ENCODE results near the gene RACK1. TPM values are rescaled to one million over a fixed set of nuclear protein-coding genes. Genes with fewer than 3 reads are reported as not detected.

RACK1 gene
- total and polyA plus RNA-seq, 2 of the 13 experiments (the other 11 are each of a cell fraction or from before 2014, with no cell fraction given): 2,514 to 6,141 TPM

DNA sequence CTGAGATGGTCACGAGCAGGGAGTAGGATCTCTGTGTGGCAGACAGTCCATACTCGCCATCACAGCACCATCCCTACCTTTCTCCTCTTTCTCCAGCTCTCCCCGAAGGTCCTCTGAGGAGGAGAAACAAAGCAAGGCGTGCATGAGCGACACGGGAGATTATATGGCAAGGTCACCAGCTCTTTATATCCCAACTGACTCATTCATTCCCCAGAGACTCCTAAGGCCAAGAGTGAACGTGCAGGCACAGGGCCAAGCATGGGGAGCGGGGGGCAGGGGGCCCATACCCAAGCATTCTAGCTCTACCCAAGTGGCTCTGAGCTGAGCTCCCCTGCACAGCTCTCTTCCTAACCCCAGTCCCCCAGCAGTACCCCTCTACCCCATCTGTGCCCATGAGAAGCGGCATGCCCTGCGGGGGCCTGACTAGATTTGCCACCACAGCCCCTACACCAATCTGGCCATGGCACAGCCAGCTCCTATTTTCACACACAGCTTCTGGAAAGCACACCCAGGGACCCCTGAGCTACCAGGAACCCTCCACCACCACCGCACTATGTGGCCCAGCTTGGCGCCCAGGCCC, 45.5 kb downstream of the RACK1 start:
- H3K9me3 ChIP-seq (ENCODE audit: low read length): no peaks in the 10 kb centered on the region
- no peak overlapping the region for H3K4me3 ChIP-seq (replicated peaks in 1 of 3; ENCODE audit: insufficient read depth in 1 of 3, low read depth in 2 of 3, low read length in 3 of 3)
- no peak overlapping the region for H3K9ac ChIP-seq (ENCODE audit: insufficient read depth, low read depth, low read length)
- H3K79me2 ChIP-seq (ENCODE audit: insufficient read depth, low read length): no peaks in the 10 kb centered on the region
- POLR2A ChIA-PET: no interaction called here
- H2AFZ ChIP-seq (ENCODE audit: low read length): no peak overlapping the region
- H4K20me1 ChIP-seq (ENCODE audit: insufficient read depth, low read length): no peaks in the 10 kb centered on the region
- ATAC-seq (no peak), DNase-seq (ENCODE audit: low spot score) (no peak), FAIRE-seq (no peak)
- intact Hi-C loops (cut with micrococcal nuclease; ENCODE audit: unreplicated experiment) (no loop called here), in situ Hi-C loops (cut with HindIII; ENCODE audit: extremely low pct_ligation_motif_present, low pct_unique_long_range_greater_than_20kb) (no loop called here)
- TF ChIP-seq ZNF878 (CRISPR knock-in tag; IDR thresholded peaks at IDR 0.05) (no peak), POLR2G (IDR thresholded peaks at IDR 0.05; ENCODE audit: low read depth, low read length) (no peak), TBP (CRISPR knock-in tag; IDR thresholded peaks at IDR 0.05) (no peak), ISX (CRISPR knock-in tag; conservative IDR thresholded peaks at IDR 0.05) (no peak), SIX4 (CRISPR knock-in tag; IDR thresholded peaks at IDR 0.05) (no peak), SIN3B (IDR thresholded peaks at IDR 0.05; ENCODE audit: low read length) (no peak), FOXA1 (IDR thresholded peaks at IDR 0.05) (no peak), FOXA1 (CRISPR knock-in tag; IDR thresholded peaks at IDR 0.05) (no peak), ZKSCAN8 (CRISPR knock-in tag; IDR thresholded peaks at IDR 0.05; ENCODE audit: borderline replicate concordance) (no peak), KDM1A (CRISPR knock-in tag; IDR thresholded peaks at IDR 0.05) (no peak), NR2F6 (IDR thresholded peaks at IDR 0.05) (no peak), NR2F6 (CRISPR knock-in tag; IDR thresholded peaks at IDR 0.05) (no peak), U2AF2 (IDR thresholded peaks at IDR 0.05; ENCODE audit: low read depth, low read length) (no peak), MAFG (CRISPR knock-in tag; IDR thresholded peaks at IDR 0.05) (no peak)
- TF ChIP-seq, protein P1, sequence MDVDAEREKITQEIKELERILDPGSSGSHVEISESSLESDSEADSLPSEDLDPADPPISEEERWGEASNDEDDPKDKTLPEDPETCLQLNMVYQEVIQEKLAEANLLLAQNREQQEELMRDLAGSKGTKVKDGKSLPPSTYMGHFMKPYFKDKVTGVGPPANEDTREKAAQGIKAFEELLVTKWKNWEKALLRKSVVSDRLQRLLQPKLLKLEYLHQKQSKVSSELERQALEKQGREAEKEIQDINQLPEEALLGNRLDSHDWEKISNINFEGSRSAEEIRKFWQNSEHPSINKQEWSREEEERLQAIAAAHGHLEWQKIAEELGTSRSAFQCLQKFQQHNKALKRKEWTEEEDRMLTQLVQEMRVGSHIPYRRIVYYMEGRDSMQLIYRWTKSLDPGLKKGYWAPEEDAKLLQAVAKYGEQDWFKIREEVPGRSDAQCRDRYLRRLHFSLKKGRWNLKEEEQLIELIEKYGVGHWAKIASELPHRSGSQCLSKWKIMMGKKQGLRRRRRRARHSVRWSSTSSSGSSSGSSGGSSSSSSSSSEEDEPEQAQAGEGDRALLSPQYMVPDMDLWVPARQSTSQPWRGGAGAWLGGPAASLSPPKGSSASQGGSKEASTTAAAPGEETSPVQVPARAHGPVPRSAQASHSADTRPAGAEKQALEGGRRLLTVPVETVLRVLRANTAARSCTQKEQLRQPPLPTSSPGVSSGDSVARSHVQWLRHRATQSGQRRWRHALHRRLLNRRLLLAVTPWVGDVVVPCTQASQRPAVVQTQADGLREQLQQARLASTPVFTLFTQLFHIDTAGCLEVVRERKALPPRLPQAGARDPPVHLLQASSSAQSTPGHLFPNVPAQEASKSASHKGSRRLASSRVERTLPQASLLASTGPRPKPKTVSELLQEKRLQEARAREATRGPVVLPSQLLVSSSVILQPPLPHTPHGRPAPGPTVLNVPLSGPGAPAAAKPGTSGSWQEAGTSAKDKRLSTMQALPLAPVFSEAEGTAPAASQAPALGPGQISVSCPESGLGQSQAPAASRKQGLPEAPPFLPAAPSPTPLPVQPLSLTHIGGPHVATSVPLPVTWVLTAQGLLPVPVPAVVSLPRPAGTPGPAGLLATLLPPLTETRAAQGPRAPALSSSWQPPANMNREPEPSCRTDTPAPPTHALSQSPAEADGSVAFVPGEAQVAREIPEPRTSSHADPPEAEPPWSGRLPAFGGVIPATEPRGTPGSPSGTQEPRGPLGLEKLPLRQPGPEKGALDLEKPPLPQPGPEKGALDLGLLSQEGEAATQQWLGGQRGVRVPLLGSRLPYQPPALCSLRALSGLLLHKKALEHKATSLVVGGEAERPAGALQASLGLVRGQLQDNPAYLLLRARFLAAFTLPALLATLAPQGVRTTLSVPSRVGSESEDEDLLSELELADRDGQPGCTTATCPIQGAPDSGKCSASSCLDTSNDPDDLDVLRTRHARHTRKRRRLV (CRISPR knock-in tag; IDR thresholded peaks at IDR 0.05): no peak
- TF ChIP-seq, protein P2, sequence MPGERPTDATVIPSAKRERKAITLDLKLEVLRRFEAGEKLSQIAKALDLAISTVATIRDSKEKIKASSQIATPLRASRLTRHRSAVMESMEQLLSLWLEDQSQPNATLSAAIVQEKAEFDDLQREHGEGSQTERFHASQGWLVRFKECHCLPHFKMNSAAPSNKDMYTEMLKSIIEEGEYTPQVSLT (CRISPR knock-in tag; IDR thresholded peaks at IDR 0.05; ENCODE audit: borderline replicate concordance, low read depth): no peak
- TF ChIP-seq, protein P3, sequence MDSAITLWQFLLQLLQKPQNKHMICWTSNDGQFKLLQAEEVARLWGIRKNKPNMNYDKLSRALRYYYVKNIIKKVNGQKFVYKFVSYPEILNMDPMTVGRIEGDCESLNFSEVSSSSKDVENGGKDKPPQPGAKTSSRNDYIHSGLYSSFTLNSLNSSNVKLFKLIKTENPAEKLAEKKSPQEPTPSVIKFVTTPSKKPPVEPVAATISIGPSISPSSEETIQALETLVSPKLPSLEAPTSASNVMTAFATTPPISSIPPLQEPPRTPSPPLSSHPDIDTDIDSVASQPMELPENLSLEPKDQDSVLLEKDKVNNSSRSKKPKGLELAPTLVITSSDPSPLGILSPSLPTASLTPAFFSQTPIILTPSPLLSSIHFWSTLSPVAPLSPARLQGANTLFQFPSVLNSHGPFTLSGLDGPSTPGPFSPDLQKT (CRISPR knock-in tag; IDR thresholded peaks at IDR 0.05; ENCODE audit: borderline replicate concordance): no peak
- peaks cover 5 to 58% of the 10 kb centered on the region in 2 experiments for H3K27me3 ChIP-seq (ENCODE audit: control insufficient read depth in 1 of 2, insufficient read depth in 2 of 2, low read length in 2 of 2)
- H3K27ac ChIP-seq (ENCODE audit: extremely low read length, insufficient read depth, low read length): no peak overlapping the region
- CTCF ChIA-PET (ENCODE audit: low intra/inter-chr PET ratio, low total read pairs): no interaction called here
- H3K36me3 ChIP-seq (replicated peaks in 1 of 2; ENCODE audit: control insufficient read depth in 1 of 2, insufficient read depth in 2 of 2, low read length in 2 of 2): no peaks in the 10 kb centered on the region
- no peak overlapping the region for H3K4me2 ChIP-seq (ENCODE audit: low read depth, low read length)
- BruUV-seq (replicated peaks): no TSS peak
- WGBS (ENCODE audit: low lambda C conversion rate): 41% methylated on average over 10 of the region's 12 CpGs
- peaks cover 34% of the 10 kb centered on the region for H3K4me1 ChIP-seq (ENCODE audit: insufficient read depth, low read length)

Measured in HepG2 (cell line).